Stimulated activated naive CD4-positive, alpha-beta T cell treated with Interleukin-2 at 50 U/mL for 16 hours (primary cell): ENCODE results near the gene WNT5B.
"Not testable (repeated sequence)": the region's sequence is repeated elsewhere in the genome, so short reads cannot be mapped to it uniquely, and the experiment has no call there.

Experiments
- DNase-seq: peaks from one replicate; lab custom pipeline; 2025; lab: John Stamatoyannopoulos, UW

The WNT5B gene

GRCh38 chr12:1691123-1692007, 62.3 kb downstream of the WNT5B start:
- peak; percentile 39 for DNase-seq

- no peak for DNase-seq
Measured at GRCh38 chr12:1692226-1692625, 63.2 kb downstream of the WNT5B start.

- DNase-seq: no peak
Measured at GRCh38 chr12:1692895-1693610, 64.0 kb downstream of the WNT5B start.

GRCh38 chr12:1695097-1695496, 66.1 kb downstream of the WNT5B start:
- DNase-seq: not testable (repeated sequence)

GRCh38 chr12:1695886-1696670, 67.0 kb downstream of the WNT5B start:
- DNase-seq: no peak

- no peak for DNase-seq
Measured at GRCh38 chr12:1696800-1697199, 67.8 kb downstream of the WNT5B start.
